Right atrium auricular region (tissue), 2 donors: ENCODE data around the gene USP32. TPM values are rescaled to one million over a fixed set of nuclear protein-coding genes. Genes with fewer than 3 reads are reported as not detected.

ENCODE experiments used
- DNase-seq: peaks from one replicate; pipeline ENCODE4 v3.0.0-alpha.2; 2019; ENCODE audit warnings: low spot score
- H3K27ac ChIP-seq, 2 donors: fragments of 200-600 bp; sonication (generic); 1 replicate in 1 of 2; 2 replicates in 1 of 2; pipeline ENCODE4 v1.5.1; 2016 to 2019
- H3K27me3 ChIP-seq, 2 donors: fragments of 200-600 bp; sonication (generic); one replicate each; pipeline versions ENCODE4 v1.5.1 to v1.6.0; 2017 to 2019
- H3K36me3 ChIP-seq: fragments of 200-600 bp; sonication (generic); one replicate; pipeline ENCODE4 v1.5.1; 2016
- H3K4me1 ChIP-seq, 2 donors: fragments of 200-600 bp; sonication (generic); one replicate each; pipeline versions ENCODE4 v1.5.1 to v1.6.0; 2017 to 2019
- H3K4me3 ChIP-seq, 2 donors: fragments of 200-600 bp; sonication (generic); 1 replicate in 1 of 2; 2 replicates in 1 of 2; pipeline ENCODE4 v1.5.1; 2017 to 2019; ENCODE audit warnings: mild to moderate bottlenecking in 1 of 2, moderate library complexity in 1 of 2
- H3K9me3 ChIP-seq, 2 donors: fragments of 200-600 bp; sonication (generic); one replicate each; pipeline ENCODE4 v1.5.1; 2019
- total RNA-seq, 2 donors: library from RNA; depleted of rRNA; stranded (reverse); fragments of >200 nt; gene quantifications; one replicate each; pipeline ENCODE4 v1.1.0, GENCODE V29; 2016
- TF ChIP-seq, protein P1 (sequence below), 2 donors: fragments of 200-600 bp; sonication (generic); IDR thresholded peaks; one replicate each; pipeline ENCODE4 v1.5.1; 2019; ENCODE audit warnings: antibody characterized with exemption in 2 of 2

Gene USP32
- total RNA-seq, 2 donors from 2014 or later = 24.5 to 27.7 TPM

DNA sequence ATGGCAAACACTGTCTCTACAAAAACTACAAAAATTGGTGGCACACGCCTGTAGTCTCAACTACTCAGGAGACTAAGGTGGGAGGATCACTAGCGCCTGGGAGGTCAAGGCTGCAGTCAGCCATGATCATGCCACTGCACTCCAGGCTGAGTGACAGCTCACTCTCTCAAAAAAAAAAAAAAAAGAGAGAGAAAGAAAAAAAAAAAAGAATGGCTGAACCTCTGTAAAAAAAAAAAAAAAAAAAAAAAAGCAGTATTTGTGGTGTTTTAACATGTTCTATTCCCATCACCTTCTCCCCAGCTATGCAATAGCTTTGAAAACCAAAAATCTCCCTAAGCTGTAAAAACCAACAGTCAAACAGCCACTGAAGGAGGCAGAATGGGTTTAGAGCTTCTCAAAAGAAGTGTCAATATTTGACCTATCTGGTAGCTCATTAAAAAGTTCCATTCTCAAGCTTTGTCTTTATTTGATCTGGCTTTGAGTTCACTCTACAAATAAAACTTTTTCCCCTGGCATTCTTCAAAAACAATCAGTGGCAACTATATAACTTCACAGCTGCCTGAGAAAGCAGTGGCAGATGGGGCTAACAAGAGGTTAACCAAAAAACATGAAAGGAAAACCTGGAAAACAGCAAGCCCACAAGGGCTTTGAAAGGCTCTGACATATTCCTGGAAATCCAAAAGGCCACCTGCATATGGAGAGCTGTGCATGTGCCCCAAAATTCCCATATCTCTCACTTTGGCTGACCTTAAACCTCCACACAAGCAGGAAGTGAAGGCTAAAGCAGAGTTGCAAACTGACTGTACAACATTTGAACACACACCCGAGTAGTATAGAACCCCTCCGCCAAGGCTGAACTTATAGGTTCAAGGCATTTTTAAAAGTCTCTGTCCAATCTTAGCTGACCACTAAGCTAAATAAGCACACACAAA lies 36.0 kb downstream of the USP32 start:
- no peak overlapping the region for H3K4me3 ChIP-seq
- no peaks in the 10 kb centered on the region for H3K9me3 ChIP-seq
- H3K4me1 ChIP-seq = peaks cover 0 to 26% of the 10 kb centered on the region in 2 donors
- no peak overlapping the region for H3K27ac ChIP-seq
- no peak for DNase-seq
- no peaks in the 10 kb centered on the region for H3K36me3 ChIP-seq
- no peaks in the 10 kb centered on the region for H3K27me3 ChIP-seq
- TF ChIP-seq, protein P1, sequence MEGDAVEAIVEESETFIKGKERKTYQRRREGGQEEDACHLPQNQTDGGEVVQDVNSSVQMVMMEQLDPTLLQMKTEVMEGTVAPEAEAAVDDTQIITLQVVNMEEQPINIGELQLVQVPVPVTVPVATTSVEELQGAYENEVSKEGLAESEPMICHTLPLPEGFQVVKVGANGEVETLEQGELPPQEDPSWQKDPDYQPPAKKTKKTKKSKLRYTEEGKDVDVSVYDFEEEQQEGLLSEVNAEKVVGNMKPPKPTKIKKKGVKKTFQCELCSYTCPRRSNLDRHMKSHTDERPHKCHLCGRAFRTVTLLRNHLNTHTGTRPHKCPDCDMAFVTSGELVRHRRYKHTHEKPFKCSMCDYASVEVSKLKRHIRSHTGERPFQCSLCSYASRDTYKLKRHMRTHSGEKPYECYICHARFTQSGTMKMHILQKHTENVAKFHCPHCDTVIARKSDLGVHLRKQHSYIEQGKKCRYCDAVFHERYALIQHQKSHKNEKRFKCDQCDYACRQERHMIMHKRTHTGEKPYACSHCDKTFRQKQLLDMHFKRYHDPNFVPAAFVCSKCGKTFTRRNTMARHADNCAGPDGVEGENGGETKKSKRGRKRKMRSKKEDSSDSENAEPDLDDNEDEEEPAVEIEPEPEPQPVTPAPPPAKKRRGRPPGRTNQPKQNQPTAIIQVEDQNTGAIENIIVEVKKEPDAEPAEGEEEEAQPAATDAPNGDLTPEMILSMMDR (IDR thresholded peaks at IDR 0.05) = no peak

DNA sequence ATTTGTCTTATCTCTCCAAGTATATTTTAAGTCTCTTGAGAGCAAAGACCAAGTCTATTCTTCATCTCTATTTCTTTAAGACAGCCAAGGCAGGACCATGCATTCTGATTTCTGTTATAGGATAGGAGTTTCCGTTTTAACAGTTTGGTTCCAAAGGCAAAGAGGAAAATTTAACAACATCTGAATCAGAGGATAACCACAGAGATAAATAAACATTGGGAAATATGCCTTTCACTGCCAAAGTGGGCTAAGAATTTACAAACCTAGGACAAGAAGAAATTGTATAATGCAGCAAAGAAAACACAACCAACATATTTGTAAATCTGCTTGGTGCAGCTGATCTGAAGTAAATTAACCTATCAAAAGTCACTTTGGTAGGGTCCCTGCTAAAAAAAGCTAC lies 37.7 kb downstream of the USP32 start:
- Histone ChIP-seq H3K9me3 (no peaks in the 10 kb centered on the region), H3K36me3 (no peaks in the 10 kb centered on the region), H3K27ac (no peak overlapping the region), H3K27me3 (no peaks in the 10 kb centered on the region), H3K4me1 (peaks cover 0 to 26% of the 10 kb centered on the region in 2 donors), H3K4me3 (no peak overlapping the region)
- DNase-seq = no peak
- TF ChIP-seq, protein P1 (IDR thresholded peaks at IDR 0.05) = no peak

- no peak overlapping the region for H3K4me3 ChIP-seq
- no peaks in the 10 kb centered on the region for H3K27me3 ChIP-seq
- no peaks in the 10 kb centered on the region for H3K36me3 ChIP-seq
- no peak for DNase-seq
- H3K27ac ChIP-seq = no peak overlapping the region
- H3K9me3 ChIP-seq = no peaks in the 10 kb centered on the region
- H3K4me1 ChIP-seq = peaks cover 0 to 26% of the 10 kb centered on the region in 2 donors
- TF ChIP-seq, protein P1 (IDR thresholded peaks at IDR 0.05) = no peak
Observed at GRCh38 chr17:60353773-60354172, 38.2 kb downstream of the USP32 start.

DNA sequence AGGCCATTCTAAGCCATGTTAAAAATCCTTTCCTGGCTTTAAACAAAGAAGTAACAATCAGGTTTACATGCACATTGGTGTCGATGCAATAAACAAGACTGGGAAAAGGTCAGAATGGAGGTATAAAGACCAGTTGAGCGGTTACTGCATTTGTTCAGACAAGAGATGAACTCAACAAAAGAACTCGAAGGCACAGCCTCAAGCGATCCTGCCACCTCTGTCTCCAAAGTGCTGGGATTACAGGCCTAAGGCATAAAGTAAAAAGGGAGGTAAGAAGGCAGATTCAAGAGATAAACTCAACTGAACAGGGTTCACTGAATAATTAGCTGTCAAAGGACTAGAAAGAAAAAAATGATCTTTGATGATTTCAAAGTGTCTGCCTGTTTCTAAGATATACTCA lies 39.4 kb downstream of the USP32 start:
- Histone ChIP-seq H3K27ac (no peak overlapping the region), H3K27me3 (no peaks in the 10 kb centered on the region), H3K36me3 (no peaks in the 10 kb centered on the region), H3K4me1 (peaks cover 0 to 19% of the 10 kb centered on the region in 2 donors), H3K9me3 (no peaks in the 10 kb centered on the region), H3K4me3 (no peak overlapping the region)
- no peak for DNase-seq
- TF ChIP-seq, protein P1 (IDR thresholded peaks at IDR 0.05) = no peak

DNA sequence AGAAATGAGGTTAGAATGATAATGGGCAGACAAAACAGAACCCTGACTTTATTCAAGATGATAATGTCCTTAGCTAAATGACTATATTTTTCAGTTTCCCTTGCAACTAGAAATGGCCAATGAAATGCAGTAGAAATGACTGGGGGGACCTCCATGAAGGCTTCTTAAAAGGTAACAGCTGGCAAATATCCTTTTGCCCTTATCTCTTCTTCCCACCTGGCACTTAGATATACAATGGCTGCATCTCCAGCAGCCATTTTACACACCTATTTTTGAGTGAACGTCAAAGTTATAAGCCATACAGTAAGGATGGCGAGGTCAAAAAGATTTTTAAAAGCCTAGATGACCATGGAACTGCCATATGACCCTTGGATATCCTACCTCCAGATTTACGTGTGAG lies 39.9 kb downstream of the USP32 start:
- TF ChIP-seq, protein P1 (IDR thresholded peaks at IDR 0.05) = no peak
- DNase-seq = no peak
- no peak overlapping the region for H3K4me3 ChIP-seq
- H3K4me1 ChIP-seq = peaks cover 0 to 14% of the 10 kb centered on the region in 2 donors
- H3K9me3 ChIP-seq = no peaks in the 10 kb centered on the region
- H3K27me3 ChIP-seq = no peaks in the 10 kb centered on the region
- H3K36me3 ChIP-seq = no peaks in the 10 kb centered on the region
- H3K27ac ChIP-seq = no peak overlapping the region
